ENCODE data around the gene SLC35E3.

- TF ChIP-seq CTCF (IDR thresholded peaks at IDR 0.05), result no peak
- no peak for TF ChIP-seq POLR2A (IDR thresholded peaks at IDR 0.05)
- no peak for TF ChIP-seq EP300 (IDR thresholded peaks at IDR 0.05)
Measured at GRCh38 chr12:68766646-68767045, 20.7 kb downstream of the SLC35E3 start.
